Measurements from ENCODE around the gene PCID2. TPM values are rescaled to one million over a fixed set of nuclear protein-coding genes. Genes with fewer than 3 reads are reported as not detected.
A peak's percentile ranks its signal among the peaks of the same experiment; 100 is the strongest.
"Not testable (repeated sequence)": the region's sequence is repeated elsewhere in the genome, so short reads cannot be mapped to it uniquely, and the experiment has no call there.

PCID2 gene
- polyA plus RNA-seq (2011; rRNA removed), result 73.6 and 87.5 TPM in 2 replicates
- polyA minus RNA-seq (2011; rRNA and poly(A)+ RNA removed), result 28.2 and 43.4 TPM in 2 replicates

- peak within 1 kb of the TSS; percentile 77 for H3K4me3 ChIP-seq (ENCODE audit: low read depth, low read length)
- H3K27me3 ChIP-seq (ENCODE audit: control insufficient read depth, insufficient read depth, low read length), result no peaks in the 10 kb centered on the region
- ChIA-PET POLR2A (interaction anchor here (0.6 to 0.8 kb wide), 2 partner anchors 49 to 130 kb away, joined by 6 to 14 read pairs; no protein-coding TSS in a partner anchor), CTCF (interaction anchor here (1.1 kb wide), 1 partner anchor 58 kb away, joined by 3 read pairs; no protein-coding TSS in a partner anchor)
- TF ChIP-seq CTCF (IDR thresholded peaks at IDR 0.05; ENCODE audit: insufficient read depth, low read depth, low read length), result no peak
- 0 out of 2 replicates have a peak, but pooled peaks cover 2% of the 10 kb centered on the region for H3K36me3 ChIP-seq (ENCODE audit: control insufficient read depth, insufficient read depth, low read length)
- DNase-seq (ENCODE audit: low read depth), result no peak
Measured at GRCh38 chr13:113208421-113209335, at the start of gene PCID2. Gene PCID2 (minus strand): TSS chr13:113208669. CDS start chr13:113208634, 35 bp downstream.

GRCh38 chr13:113257908-113258307 lies 49.4 kb upstream of the PCID2 start:
- POLR2A ChIA-PET; CTCF ChIA-PET; H3K4me3 ChIP-seq (ENCODE audit: low read depth, low read length); H3K27me3 ChIP-seq (ENCODE audit: control insufficient read depth, insufficient read depth, low read length); DNase-seq (ENCODE audit: low read depth): not testable (repeated sequence)
- peaks cover 24% of the 10 kb centered on the region for H3K36me3 ChIP-seq (ENCODE audit: control insufficient read depth, insufficient read depth, low read length)

GRCh38 chr13:113252516-113253095 lies 44.1 kb upstream of the PCID2 start:
- Histone ChIP-seq H3K36me3 (ENCODE audit: control insufficient read depth, insufficient read depth, low read length) (peaks cover 34% of the 10 kb centered on the region), H3K4me3 (ENCODE audit: low read depth, low read length) (no peak overlapping the region), H3K27me3 (ENCODE audit: control insufficient read depth, insufficient read depth, low read length) (no peaks in the 10 kb centered on the region)
- no peak for DNase-seq (ENCODE audit: low read depth)
- TF ChIP-seq CTCF (IDR thresholded peaks at IDR 0.05; ENCODE audit: insufficient read depth, low read depth, low read length), result no peak
- CTCF ChIA-PET, result no interaction called here
- POLR2A ChIA-PET, result no interaction called here

- TF ChIP-seq CTCF (IDR thresholded peaks at IDR 0.05; ENCODE audit: insufficient read depth, low read depth, low read length), result peak; percentile 44
- Histone ChIP-seq H3K36me3 (ENCODE audit: control insufficient read depth, insufficient read depth, low read length) (peaks cover 22% of the 10 kb centered on the region), H3K27me3 (ENCODE audit: control insufficient read depth, insufficient read depth, low read length) (no peaks in the 10 kb centered on the region), H3K4me3 (ENCODE audit: low read depth, low read length) (no peak overlapping the region)
- ChIA-PET POLR2A (no interaction called here), CTCF (interaction anchor here (0.9 kb wide), 1 partner anchor 318 kb away, joined by 3 read pairs; no protein-coding TSS in a partner anchor)
- DNase-seq (ENCODE audit: low read depth), result no peak
Measured at GRCh38 chr13:113245849-113246796, 37.7 kb upstream of the PCID2 start.

GRCh38 chr13:113243847-113244246 lies 35.4 kb upstream of the PCID2 start:
- no peak for TF ChIP-seq CTCF (IDR thresholded peaks at IDR 0.05; ENCODE audit: insufficient read depth, low read depth, low read length)
- no peak for DNase-seq (ENCODE audit: low read depth)
- ChIA-PET POLR2A (no interaction called here), CTCF (interaction anchor here (0.6 to 1.9 kb wide), 3 partner anchors 26 to 146 kb away, joined by 3 to 4 read pairs (median 4); no protein-coding TSS in a partner anchor)
- no peak overlapping the region for H3K4me3 ChIP-seq (ENCODE audit: low read depth, low read length)
- no peaks in the 10 kb centered on the region for H3K27me3 ChIP-seq (ENCODE audit: control insufficient read depth, insufficient read depth, low read length)
- peaks cover 24% of the 10 kb centered on the region for H3K36me3 ChIP-seq (ENCODE audit: control insufficient read depth, insufficient read depth, low read length)

GRCh38 chr13:113241623-113242022 lies 33.2 kb upstream of the PCID2 start:
- POLR2A ChIA-PET; H3K27me3 ChIP-seq (ENCODE audit: control insufficient read depth, insufficient read depth, low read length); DNase-seq (ENCODE audit: low read depth); H3K4me3 ChIP-seq (ENCODE audit: low read depth, low read length): not testable (repeated sequence)
- CTCF ChIA-PET, result interaction anchor here (1.2 to 1.5 kb wide), 2 partner anchors 10 to 299 kb away, joined by 3 read pairs; no protein-coding TSS in a partner anchor
- peaks cover 23% of the 10 kb centered on the region for H3K36me3 ChIP-seq (ENCODE audit: control insufficient read depth, insufficient read depth, low read length)
